ENCODE results near the gene SCYGR6.

DNA sequence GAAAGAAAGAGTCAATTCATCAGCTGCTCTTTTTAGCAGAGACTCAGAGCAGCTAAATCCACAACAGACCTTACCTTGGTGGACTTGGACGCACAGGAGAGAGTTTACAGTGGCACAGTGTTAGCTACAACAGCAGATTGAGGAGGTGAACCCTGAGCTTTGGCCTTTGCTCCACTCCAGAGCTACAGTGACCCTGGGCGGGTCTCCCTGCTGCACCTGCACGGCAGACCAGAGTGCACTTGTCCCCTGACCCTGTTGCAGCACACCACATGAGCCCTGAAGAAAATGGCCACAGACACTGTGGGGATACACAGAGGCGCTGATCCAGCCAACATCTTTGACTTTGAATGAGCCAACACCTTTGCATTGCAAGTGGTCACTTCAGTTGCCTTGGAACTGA lies 17.7 kb downstream of the SCYGR6 start:
- TF ChIP-seq CTCF (IDR thresholded peaks at IDR 0.05; ENCODE audit: low read depth, low read length, missing input control) (no peak), RXRA (IDR thresholded peaks at IDR 0.05) (peak; percentile 98), REST (IDR thresholded peaks at IDR 0.05) (peak; percentile 59), JUND (IDR thresholded peaks at IDR 0.05) (peak; percentile 61 to 93)
- TF ChIP-seq, protein P1, sequence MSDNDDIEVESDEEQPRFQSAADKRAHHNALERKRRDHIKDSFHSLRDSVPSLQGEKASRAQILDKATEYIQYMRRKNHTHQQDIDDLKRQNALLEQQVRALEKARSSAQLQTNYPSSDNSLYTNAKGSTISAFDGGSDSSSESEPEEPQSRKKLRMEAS (IDR thresholded peaks at IDR 0.05) = peak; percentile 87
